NCI-H1694 (cell line): ENCODE results near the gene RBMS3.
"Not testable (repeated sequence)": the region's sequence is repeated elsewhere in the genome, so short reads cannot be mapped to it uniquely, and the experiment has no call there.

Experiments
- DNase-seq: peaks from one replicate; lab custom pipeline; 2025; lab: John Stamatoyannopoulos, UW

The RBMS3 gene

DNA sequence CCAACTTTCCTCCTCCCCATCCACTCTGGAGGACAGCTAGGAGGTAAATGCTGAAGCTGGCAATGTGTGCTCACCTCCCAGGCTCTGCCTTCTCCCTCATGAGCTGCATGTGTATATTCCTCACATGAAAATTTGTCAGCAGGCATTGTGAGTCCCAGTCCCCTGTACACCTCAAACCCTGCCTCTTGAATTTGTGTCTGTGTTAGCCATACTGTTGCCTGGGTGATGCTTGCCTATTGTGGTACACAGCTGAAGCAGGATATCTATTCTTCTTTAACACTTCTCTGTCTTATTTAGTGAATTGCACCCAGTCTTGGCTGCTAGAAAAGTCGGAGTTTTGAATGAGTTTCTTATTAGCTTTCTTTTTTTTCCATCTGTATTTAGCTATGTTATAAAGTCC, 739.5 kb downstream of the RBMS3 start:
- DNase-seq, result no peak

DNA sequence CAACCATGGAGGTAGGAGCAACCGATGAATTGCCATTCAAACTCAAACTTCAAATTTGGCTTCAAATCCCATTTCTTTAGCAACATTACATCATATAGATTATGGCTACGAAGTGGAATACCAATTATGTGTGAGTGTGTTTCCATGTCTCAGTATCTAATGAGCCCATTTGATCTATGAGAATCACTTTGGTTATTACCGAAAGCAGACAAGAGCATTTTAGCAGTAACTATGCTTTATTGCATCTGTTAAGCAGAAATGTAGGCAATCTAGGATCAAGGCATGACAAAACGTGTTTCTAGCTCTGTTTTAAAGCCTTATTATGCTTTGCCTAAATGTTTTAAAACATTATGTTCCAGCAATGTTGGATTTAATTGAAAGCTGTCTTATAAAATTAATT, 743.6 kb downstream of the RBMS3 start:
- DNase-seq, result no peak

DNA sequence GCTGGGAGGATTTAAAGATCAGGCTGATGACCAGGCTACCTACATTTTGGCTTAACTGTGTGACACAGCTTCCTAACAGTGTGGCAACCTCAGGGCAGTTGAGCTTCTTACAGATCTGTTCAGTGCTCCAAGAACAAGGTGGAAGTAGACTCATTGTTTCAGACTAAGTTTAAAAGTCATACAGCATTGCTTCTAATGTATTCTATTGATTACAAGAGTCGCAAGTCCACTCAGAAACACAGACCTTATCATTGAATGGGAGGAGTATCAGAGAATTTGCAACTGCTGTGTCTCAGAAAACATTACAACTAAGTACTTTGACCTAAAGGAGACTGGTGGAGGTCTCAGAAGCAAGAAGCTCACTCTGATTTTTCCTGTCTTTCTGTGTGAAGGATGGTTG, 746.0 kb downstream of the RBMS3 start:
- no peak for DNase-seq

DNA sequence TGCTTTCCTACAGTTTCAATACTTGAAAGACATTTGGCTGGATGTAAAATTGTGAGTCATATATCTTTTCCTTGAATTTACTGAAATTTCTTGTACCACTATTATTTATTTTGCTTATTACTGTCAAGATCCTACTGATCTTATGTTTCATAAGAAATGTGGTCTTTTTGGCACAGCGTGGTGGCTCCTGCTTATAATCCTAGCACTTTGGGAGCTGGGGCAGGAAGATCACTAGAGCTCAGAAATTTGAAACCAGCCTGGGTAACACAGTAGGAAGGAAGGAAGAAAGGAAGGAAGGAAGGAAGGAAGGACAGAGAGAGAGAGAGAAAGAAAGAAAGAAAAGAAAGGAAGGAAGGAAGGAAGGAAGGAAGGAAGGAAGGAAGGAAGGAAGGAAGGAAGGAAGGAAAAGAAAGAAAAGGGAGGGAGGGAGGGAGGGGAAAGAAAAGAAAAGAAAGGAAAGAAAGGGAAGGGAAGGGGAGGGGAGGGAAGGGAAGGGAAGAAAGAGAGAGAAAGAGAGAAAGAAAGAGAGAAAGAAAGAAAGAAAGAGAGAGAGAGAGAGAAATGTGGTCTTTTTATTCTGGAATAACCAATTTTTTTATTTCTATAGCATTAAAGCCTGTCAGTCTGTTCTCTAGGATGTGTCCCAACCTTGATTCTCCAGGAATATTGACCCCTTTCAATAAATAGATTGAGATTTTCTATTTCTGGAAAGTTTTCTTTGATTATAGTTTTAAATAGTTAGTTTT, 753.5 kb downstream of the RBMS3 start:
- no peak for DNase-seq

DNA sequence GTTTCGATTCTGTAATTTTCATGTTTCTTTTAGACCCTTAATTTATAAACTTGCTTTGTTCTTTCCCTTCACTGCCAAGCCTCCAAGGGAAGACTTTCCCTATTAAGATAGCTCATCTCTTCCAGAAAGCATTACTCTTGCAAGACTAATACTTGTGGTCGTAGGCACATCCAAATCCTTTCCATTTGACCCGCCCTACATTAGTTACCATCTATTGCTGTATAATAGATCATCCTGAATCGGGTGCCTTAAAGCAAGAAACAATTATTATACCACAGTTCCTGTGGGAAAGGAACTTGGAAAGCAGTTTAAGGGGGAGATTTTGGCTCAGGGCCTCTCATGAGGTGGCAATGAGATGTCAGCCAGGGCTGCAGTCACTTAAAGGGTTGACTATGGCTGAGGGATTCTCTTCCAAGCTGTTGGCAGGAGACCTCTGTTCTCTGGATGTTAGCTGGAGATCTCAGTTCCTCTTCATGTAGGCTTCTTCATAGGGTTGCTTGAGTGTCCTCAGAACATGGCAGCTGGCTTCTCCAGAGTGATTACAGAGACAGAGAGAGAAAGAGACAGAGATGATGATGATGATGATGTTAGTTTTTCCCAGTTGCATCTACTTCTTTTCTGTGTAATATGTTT, 755.2 kb downstream of the RBMS3 start:
- DNase-seq, result no peak

DNA sequence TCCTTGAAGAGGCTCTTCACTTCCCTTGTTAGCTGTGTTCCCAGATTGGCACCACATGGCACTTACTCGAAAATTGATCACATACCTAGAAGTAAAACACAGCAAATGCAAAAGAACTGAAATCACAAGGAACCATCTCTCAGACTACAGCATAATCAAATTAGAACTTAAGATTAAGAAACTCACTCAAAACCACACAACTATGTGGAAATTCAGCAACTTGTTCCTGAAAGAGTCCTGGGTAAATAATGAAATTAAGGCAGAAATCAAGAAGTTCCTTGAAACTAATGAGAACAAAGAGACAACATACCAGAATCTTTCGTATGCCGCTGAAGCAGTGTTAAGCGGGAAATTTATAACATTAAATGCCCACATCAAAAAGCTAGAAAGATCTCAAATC, 759.3 kb downstream of the RBMS3 start:
- no peak for DNase-seq

DNA sequence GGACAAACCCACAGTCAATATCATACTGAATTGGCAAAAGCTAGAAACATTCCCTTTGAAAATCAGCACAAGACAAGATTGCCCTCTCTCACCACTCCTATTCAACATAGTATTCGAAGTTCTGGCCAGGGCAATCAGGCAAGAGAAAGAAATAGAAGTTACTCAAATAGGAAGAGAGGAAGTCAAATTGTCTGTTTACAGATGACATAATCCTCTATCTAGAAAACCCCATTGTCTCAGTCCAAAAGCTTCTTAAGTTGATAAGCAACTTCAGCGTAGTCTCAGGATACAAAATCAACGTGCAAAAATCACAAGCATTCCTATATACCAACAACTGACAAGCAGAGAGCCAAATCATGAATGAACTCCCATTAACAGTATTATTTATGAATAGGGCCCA, 760.6 kb downstream of the RBMS3 start:
- not testable (repeated sequence) for DNase-seq

DNA sequence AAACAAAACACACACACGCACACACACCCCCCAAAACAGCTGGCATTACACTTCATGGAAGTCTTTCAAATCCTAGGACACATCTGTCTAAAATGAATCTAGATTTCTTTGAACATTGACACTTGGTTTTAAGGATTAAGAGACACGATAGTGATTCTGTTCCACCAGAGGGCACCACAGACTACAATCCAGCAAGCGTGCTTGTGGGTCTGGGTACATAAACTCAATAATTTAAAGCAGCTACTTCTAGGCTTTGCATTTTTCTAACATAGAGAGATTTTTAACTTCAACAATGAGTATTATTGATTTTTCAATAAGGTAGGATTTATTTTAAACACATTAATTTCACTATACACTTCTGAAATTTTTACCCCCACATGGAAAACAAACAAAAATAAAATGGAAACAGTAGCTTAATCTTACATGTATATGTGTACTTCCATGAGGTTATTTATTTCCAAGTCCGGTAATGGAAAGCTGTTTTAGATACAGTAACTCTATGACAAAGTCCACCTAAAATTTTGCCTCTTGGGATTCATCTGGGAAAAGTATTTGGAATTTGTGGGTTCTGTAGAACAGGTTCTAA, 761.5 kb downstream of the RBMS3 start:
- peak; percentile 25 for DNase-seq

DNA sequence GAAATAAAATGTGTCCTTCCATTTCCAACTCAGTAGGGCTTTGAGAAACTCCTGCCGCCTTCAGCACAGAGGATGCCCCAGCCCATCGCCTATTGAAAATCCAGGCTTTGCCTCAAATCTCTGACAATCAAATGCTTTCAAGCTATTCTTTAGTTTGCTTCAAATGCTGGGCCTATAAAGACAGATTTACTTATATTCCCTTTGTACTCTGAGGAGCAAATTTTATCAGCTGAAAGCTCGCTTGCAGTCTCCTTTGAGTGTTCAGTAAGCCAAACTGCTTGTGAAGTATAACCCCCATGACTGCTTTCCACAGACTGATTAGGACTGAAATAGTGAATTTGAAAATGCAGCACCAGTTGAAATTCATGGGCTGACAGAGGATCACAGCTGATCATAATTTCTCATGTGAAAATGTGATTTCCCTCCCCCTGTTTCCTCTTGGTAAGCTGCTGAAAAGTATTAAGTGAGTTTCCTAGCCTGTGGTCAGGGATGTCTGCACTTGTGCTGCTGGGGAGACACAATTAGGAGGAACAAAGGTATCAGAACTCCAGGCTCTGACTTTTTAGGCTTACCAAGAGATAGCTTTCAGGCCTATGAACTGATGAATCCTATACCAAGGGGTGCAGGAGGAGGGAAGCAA, 762.2 kb downstream of the RBMS3 start:
- no peak for DNase-seq

DNA sequence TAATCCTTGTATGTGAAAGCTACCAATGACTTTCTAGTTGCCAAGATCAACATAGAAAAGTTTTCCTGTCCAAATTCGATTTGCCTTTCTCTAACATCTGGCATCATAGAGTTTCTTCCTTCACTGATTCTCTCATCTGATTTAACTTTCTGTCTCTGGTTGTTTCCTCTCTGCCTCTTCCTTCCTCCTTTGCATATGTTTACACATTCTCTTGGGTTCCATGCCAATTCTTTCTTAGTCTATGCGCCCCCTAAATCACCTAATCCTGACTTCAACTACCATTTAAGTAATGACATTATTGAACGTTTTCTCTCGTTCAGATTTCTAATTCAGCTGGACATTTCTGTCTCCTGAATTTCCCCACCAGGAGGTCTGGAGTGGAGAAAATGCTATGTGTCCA, 763.6 kb downstream of the RBMS3 start:
- no peak for DNase-seq

DNA sequence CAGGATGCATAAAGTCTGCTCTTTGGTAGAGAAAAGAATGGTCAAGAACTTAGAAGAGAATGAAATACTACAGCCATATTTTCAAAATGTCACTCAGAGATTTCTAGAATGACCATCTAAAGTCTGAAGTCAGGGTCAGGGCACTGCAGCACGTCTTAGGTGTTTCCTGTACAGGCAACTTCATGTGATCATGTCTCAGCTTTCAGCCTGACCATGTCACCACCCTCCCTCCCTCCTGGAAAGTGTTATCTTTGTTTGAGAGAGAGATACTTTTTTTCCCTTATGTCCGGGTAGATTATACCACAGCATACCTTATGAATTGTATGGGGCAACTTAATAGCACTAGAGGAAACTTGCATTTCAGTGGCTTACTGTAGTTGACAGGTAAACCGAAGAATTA, 767.6 kb downstream of the RBMS3 start:
- no peak for DNase-seq

DNA sequence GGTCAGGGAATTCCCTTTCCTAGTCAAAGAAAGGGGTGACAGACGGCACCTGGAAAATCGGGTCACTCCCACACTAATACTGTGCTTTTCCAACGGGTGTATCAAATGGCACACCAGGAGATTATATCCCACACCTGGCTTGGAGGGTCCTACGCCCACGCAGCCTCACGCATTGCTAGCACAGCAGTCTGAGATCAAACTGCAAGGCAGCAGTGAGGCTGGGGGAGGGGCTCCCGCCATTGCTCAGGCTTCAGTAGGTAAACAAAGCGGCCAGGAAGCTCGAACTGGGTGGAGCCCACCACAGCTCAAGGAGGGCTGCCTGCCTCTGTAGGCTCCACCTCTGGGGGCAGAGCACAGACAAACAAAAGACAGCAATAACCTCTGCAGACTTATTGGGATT, 769.2 kb downstream of the RBMS3 start:
- not testable (repeated sequence) for DNase-seq

DNA sequence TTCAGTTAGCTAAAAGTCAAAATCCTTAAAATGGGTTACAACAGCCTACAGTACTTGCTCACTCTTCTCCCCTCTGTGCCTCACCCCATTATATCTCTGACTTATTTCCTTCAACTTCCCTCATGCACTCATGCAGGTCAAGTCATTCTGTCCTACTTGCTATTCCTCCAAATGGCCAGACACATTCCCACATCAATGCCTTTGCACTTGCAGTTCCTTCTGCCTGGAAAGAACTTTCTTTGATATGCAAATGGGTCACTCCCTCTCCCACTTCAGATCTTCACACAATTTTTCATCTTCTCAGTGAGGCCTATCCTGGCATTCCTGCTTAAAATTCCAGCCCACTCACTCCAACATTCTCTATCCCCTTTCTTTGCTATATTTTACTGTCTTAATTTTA, 778.4 kb downstream of the RBMS3 start:
- DNase-seq, result no peak
